Suprapubic skin (tissue), 4 donors: ENCODE data around the gene ATXN2. TPM values are rescaled to one million over a fixed set of nuclear protein-coding genes. Genes with fewer than 3 reads are reported as not detected.
"Not testable (repeated sequence)": the region's sequence is repeated elsewhere in the genome, so short reads cannot be mapped to it uniquely, and the experiment has no call there.

Experiments
- DNase-seq, 2 donors: peaks; one replicate each; pipeline ENCODE4 v3.0.0-alpha.2; 2019; ENCODE audit warnings: low spot score in 2 of 2
- H3K27ac ChIP-seq: fragments of 200-600 bp; sonication (generic); one replicate; pipeline ENCODE4 v1.5.1; 2019
- H3K27me3 ChIP-seq: fragments of 200-600 bp; sonication (generic); one replicate; pipeline ENCODE4 v1.5.1; 2019
- H3K36me3 ChIP-seq: fragments of 200-600 bp; sonication (generic); one replicate; pipeline ENCODE4 v1.5.1; 2019
- H3K4me1 ChIP-seq: fragments of 200-600 bp; sonication (generic); one replicate; pipeline ENCODE4 v1.5.1; 2019
- H3K4me3 ChIP-seq: fragments of 200-600 bp; sonication (generic); one replicate; pipeline ENCODE4 v1.5.1; 2019; ENCODE audit warnings: mild to moderate bottlenecking
- H3K9me3 ChIP-seq: fragments of 200-600 bp; sonication (generic); one replicate; pipeline ENCODE4 v1.5.1; 2019
- EP300 ChIP-seq: sonication (generic); formaldehyde crosslinking; IDR thresholded peaks from one replicate; pipeline ENCODE4 v1.6.1; 2017; ENCODE audit warnings: antibody characterized with exemption
- POLR2A ChIP-seq, 2 donors: fragments of 450-650 bp; IDR thresholded peaks; one replicate each; pipeline ENCODE4 v1.6.1; 2017; ENCODE audit warnings: antibody characterized with exemption in 2 of 2, mild to moderate bottlenecking in 2 of 2, moderate library complexity in 2 of 2
- POLR2AphosphoS5 ChIP-seq, 3 donors: sonication (generic); formaldehyde crosslinking; IDR thresholded peaks; one replicate each; pipeline ENCODE4 v1.6.1; 2017; ENCODE audit warnings: antibody characterized with exemption in 3 of 3
- WGBS: methylation state at CpG from one replicate; pipeline ENCODE4 v1.1.5; 2018; 5-methylcytosine and 5-hydroxymethylcytosine counted together
- total RNA-seq, 4 donors: library from RNA; depleted of rRNA; stranded (reverse); fragments of >200 nt; gene quantifications; one replicate each; pipeline ENCODE4 v1.1.0, GENCODE V29; 2016
- TF ChIP-seq, protein P1 (sequence below), 2 donors: fragments of 200-600 bp in 1 of 2; fragments of 450-650 bp in 1 of 2; sonication (generic) in 1 of 2; IDR thresholded peaks; one replicate each; pipeline ENCODE4 v1.5.1; 2016 to 2019; ENCODE audit warnings: antibody characterized with exemption in 2 of 2, mild to moderate bottlenecking in 1 of 2, moderate library complexity in 1 of 2

ATXN2 gene
- total RNA-seq, 4 donors from 2014 or later, result 23.3 to 62.8 (median 35.8) TPM

DNA sequence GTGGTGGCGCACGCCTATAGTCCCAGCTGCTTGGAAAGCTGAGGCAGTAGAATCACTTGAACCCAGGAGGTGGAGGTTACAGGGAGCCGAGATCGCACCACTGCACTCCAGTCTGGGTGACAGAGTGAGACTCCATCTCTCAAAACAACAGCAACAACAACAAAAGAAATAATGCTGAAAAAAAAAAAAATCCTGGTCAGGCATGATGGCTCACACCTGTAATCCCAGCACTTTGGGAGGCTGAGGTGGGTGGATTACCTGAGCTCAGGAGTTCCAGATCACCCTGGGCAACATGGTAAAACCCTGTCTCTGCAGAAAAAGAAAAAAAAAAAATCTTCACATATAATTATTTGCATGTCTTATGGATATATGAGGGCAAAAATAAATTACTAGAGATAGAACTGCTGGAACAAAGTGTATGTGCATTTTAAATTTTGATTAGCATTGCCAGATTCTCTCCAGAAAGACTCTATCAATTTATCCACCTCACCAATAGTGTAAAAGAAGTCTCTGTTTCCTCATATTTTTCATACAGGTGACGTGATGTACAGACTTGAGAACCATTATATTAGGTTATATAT lies 75.4 kb downstream of the ATXN2 start:
- Histone ChIP-seq H3K4me1 (no peaks in the 10 kb centered on the region), H3K36me3 (peaks cover 62% of the 10 kb centered on the region)

DNA sequence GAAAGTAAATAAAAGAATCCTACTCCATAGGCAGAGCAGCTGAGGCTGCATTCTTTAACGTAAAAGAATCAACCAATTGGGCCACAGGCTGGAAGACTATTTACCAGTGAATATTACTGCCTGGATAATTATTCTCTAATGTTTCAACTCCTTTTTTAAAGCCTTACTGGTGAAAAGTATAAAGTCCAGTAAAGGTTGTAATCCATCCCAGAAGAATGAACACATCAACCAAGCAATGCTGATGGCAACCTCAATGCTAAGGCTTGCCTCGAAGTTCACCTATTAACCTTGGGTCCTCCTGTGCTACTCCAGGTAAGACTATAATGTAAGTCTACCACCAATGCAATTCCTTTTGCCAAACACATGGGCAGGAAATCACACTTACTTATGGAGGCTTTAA lies 77.3 kb downstream of the ATXN2 start:
- H3K27ac ChIP-seq, result no peak overlapping the region
- H3K4me3 ChIP-seq, result no peak overlapping the region
- 94% methylated on average over 2 of the region's 2 CpGs for WGBS

More for the DNA sequence above, 75.4 kb downstream of the ATXN2 start:
- Histone ChIP-seq H3K4me3 (no peak overlapping the region), H3K27ac (no peak overlapping the region), H3K9me3 (no peaks in the 10 kb centered on the region), H3K27me3 (no peaks in the 10 kb centered on the region)
- no peak for DNase-seq
- TF ChIP-seq POLR2AphosphoS5 (IDR thresholded peaks at IDR 0.05) (no peak), POLR2A (IDR thresholded peaks at IDR 0.05) (no peak), EP300 (no peak)
- TF ChIP-seq, protein P1, sequence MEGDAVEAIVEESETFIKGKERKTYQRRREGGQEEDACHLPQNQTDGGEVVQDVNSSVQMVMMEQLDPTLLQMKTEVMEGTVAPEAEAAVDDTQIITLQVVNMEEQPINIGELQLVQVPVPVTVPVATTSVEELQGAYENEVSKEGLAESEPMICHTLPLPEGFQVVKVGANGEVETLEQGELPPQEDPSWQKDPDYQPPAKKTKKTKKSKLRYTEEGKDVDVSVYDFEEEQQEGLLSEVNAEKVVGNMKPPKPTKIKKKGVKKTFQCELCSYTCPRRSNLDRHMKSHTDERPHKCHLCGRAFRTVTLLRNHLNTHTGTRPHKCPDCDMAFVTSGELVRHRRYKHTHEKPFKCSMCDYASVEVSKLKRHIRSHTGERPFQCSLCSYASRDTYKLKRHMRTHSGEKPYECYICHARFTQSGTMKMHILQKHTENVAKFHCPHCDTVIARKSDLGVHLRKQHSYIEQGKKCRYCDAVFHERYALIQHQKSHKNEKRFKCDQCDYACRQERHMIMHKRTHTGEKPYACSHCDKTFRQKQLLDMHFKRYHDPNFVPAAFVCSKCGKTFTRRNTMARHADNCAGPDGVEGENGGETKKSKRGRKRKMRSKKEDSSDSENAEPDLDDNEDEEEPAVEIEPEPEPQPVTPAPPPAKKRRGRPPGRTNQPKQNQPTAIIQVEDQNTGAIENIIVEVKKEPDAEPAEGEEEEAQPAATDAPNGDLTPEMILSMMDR (IDR thresholded peaks at IDR 0.05), result no peak
- WGBS, result 99% methylated on average over 5 of the region's 5 CpGs

DNA sequence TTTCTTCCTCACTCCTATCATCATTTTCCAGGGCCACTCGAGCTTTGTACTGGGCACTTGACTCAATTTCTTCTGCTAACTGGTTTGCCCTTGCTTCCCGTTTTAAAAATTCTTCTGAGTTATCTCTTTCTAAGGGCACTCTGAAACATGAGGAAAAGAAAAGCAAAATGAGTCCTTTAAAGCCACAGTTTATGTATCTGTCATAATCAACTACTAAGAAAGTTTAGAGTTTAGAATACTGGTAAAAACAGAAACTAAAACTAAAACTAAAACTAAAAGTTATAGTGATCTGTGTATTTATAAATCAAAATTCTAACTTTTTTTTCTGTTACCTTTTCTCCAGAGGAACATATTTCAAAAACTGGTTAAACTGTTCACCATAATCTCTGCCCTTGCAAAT lies 79.2 kb downstream of the ATXN2 start:
- Histone ChIP-seq H3K9me3 (no peaks in the 10 kb centered on the region), H3K27me3 (no peaks in the 10 kb centered on the region), H3K4me3 (no peak overlapping the region), H3K4me1 (no peaks in the 10 kb centered on the region), H3K27ac (no peak overlapping the region), H3K36me3 (peaks cover 81% of the 10 kb centered on the region)
- DNase-seq, result no peak
- 96% methylated on average over 2 of the region's 2 CpGs for WGBS
- TF ChIP-seq POLR2A (IDR thresholded peaks at IDR 0.05) (no peak), POLR2AphosphoS5 (IDR thresholded peaks at IDR 0.05) (no peak), EP300 (no peak)
- TF ChIP-seq, protein P1 (IDR thresholded peaks at IDR 0.05), result no peak

More for the DNA sequence above, 77.3 kb downstream of the ATXN2 start:
- H3K4me1 ChIP-seq, result no peaks in the 10 kb centered on the region
- no peaks in the 10 kb centered on the region for H3K9me3 ChIP-seq
- DNase-seq, result no peak
- TF ChIP-seq POLR2A (IDR thresholded peaks at IDR 0.05), result no peak
- TF ChIP-seq, protein P1 (IDR thresholded peaks at IDR 0.05), result no peak
- no peak for TF ChIP-seq EP300
- no peak for TF ChIP-seq POLR2AphosphoS5 (IDR thresholded peaks at IDR 0.05)
- H3K27me3 ChIP-seq, result no peaks in the 10 kb centered on the region
- H3K36me3 ChIP-seq, result peaks cover 74% of the 10 kb centered on the region

DNA sequence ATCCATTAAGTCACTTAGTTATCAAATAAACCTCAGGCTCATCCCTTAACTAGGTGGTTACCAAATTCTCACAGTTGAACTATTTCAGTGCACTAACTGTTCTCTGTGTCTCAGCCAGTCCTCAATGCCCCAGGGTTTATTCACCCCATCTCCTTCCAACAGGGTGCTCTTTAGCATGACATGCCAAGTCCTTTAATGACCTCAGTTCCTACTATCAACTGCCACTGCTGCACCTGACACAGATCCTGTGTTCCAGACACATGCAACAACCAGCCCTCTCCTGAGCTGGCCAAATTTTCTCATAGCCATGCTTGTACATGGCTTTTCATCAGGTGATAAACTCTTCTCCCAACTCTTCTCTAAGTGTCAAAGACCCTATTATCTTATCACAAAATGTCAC lies 80.0 kb downstream of the ATXN2 start:
- Histone ChIP-seq H3K9me3 (no peaks in the 10 kb centered on the region), H3K4me3 (no peak overlapping the region), H3K36me3 (peaks cover 74% of the 10 kb centered on the region), H3K4me1 (no peaks in the 10 kb centered on the region), H3K27ac (no peak overlapping the region), H3K27me3 (no peaks in the 10 kb centered on the region)
- TF ChIP-seq, protein P1 (IDR thresholded peaks at IDR 0.05), result no peak
- TF ChIP-seq EP300 (no peak), POLR2AphosphoS5 (IDR thresholded peaks at IDR 0.05) (no peak), POLR2A (IDR thresholded peaks at IDR 0.05) (no peak)
- DNase-seq, result no peak

DNA sequence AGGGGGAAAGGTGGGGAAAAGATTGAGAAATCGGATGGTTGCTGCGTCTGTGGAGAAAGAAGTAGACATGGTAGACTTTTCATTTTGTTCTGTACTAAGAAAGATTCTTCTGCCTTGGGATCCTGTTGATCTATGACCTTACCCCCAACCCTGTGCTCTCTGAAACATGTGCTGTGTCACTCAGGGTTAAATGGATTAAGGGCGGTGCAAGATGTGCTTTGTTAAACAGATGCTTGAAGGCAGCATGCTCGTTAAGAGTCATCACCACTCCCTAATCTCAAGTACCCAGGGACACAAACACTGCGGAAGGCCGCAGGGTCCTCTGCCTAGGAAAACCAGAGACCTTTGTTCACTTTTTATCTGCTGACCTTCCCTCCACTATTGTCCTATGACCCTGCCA lies 91.4 kb downstream of the ATXN2 start:
- H3K27me3 ChIP-seq, H3K9me3 ChIP-seq, DNase-seq, H3K27ac ChIP-seq, H3K4me3 ChIP-seq, H3K4me1 ChIP-seq: not testable (repeated sequence)
- H3K36me3 ChIP-seq, result peaks cover 74% of the 10 kb centered on the region
- 90% methylated on average over 6 of the region's 6 CpGs for WGBS

DNA sequence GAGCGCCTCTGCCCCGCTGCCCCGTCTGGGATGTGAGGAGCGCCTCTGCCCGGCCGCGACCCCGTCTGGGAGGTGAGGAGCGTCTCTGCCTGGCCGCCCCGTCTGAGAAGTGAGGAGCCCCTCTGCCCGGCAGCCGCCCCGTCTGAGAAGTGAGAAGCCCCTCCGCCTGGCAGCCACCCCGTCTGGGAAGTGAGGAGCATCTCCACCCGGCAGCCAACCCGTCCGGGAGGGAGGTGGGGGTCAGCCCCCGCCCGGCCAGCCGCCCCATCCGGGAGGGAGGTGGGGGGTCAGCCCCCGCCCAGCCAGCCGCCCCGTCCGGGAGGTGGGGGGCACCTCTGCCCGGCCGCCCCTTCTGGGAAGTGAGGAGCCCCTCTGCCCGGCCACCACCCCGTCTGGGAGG lies 91.9 kb downstream of the ATXN2 start:
- H3K4me1 ChIP-seq, H3K4me3 ChIP-seq, H3K9me3 ChIP-seq, H3K27ac ChIP-seq, H3K27me3 ChIP-seq, DNase-seq: not testable (repeated sequence)
- peaks cover 74% of the 10 kb centered on the region for H3K36me3 ChIP-seq
- 97% methylated on average over 6 of the region's 31 CpGs for WGBS
